Left ventricle myocardium superior (tissue), 1 donor: ENCODE measurements around the gene CRADD. TPM values are rescaled to one million over a fixed set of nuclear protein-coding genes. Genes with fewer than 3 reads are reported as not detected.
A peak's percentile ranks its signal among the peaks of the same experiment; 100 is the strongest.
"Not testable (repeated sequence)": the region's sequence is repeated elsewhere in the genome, so short reads cannot be mapped to it uniquely, and the experiment has no call there.

Source experiments
- ATAC-seq: fragments of 200-7000 bp; cut with Tn5 transposase; one replicate; pipeline ENCODE4 v1.9.1; 2020; ENCODE audit warnings: mild to moderate bottlenecking, moderate library complexity
- DNase-seq: peaks from one replicate; pipeline ENCODE4 v3.0.0-alpha.2; 2020
- intact Hi-C: fragments of 100-400 bp; cut with micrococcal nuclease; formaldehyde crosslinking; loops from one replicate; pipeline ENCODE4 v1.11.0; 2022
- long read RNA-seq: library from polyadenylated mRNA; unstranded; transcript quantifications from one replicate; pipeline ENCODE4 v2.0.0, GENCODE V29; 2021
- total RNA-seq: library from RNA; stranded (reverse); fragmentation: NEBNext Ultra II Directional; extraction: Animal tissue kit (Norgen Biotek cat#: 25700); gene quantifications from one replicate; pipeline ENCODE4 v1.2.1, GENCODE V29; 2021
- donor health status: DM: no; HTN: yes; CAD: no; lungs with severe emphysema.

CRADD gene
- total RNA-seq: 30.4 TPM
- long read RNA-seq, transcript CRADD-201 (3 exons, 1,169 nt): major isoform, 22 of 27 reads
- long read RNA-seq, partial matches to known transcripts: 1 of 27 reads
- long read RNA-seq, other reads (novel, unspliced or antisense): 4 of 27 reads

GRCh38 chr12:93677195-93678064 lies at the start of gene CRADD:
TSS of gene CRADD (plus strand) at chr12:93677375.
- intact Hi-C loops: loop anchor here (5.0 kb wide), 1 partner anchor 85 kb away; no protein-coding TSS in a partner anchor
- peak; percentile 89 for ATAC-seq
- peak; percentile 78 for DNase-seq

GRCh38 chr12:93632383-93632782 lies 44.8 kb upstream of the CRADD start:
- no peak for DNase-seq

GRCh38 chr12:93634416-93634815 lies 42.8 kb upstream of the CRADD start:
- DNase-seq: no peak
- intact Hi-C loops: no loop called here

More at GRCh38 chr12:93632383-93632782, 44.8 kb upstream of the CRADD start:
- intact Hi-C loops: no loop called here
- no peak for ATAC-seq

GRCh38 chr12:93636708-93637107 lies 40.5 kb upstream of the CRADD start:
- intact Hi-C loops: no loop called here
- DNase-seq (no peak), ATAC-seq (no peak)

More at GRCh38 chr12:93634416-93634815, 42.8 kb upstream of the CRADD start:
- ATAC-seq: no peak

- intact Hi-C loops: no loop called here
- ATAC-seq (no peak), DNase-seq (no peak)
Measured at GRCh38 chr12:93638095-93638494, 39.1 kb upstream of the CRADD start.

- no peak for DNase-seq
- no peak for ATAC-seq
- intact Hi-C loops: no loop called here
Measured at GRCh38 chr12:93638954-93639353, 38.2 kb upstream of the CRADD start.

- no peak for DNase-seq
- intact Hi-C loops: no loop called here
- no peak for ATAC-seq
Measured at GRCh38 chr12:93639406-93639805, 37.8 kb upstream of the CRADD start.

GRCh38 chr12:93641380-93641779 lies 35.8 kb upstream of the CRADD start:
- ATAC-seq, intact Hi-C loops, DNase-seq: not testable (repeated sequence)

GRCh38 chr12:93642751-93643150 lies 34.4 kb upstream of the CRADD start:
- no peak for DNase-seq
- no peak for ATAC-seq
- intact Hi-C loops: no loop called here

GRCh38 chr12:93645702-93646101 lies 31.5 kb upstream of the CRADD start:
- ATAC-seq (no peak), DNase-seq (no peak)
- intact Hi-C loops: no loop called here

- intact Hi-C loops: no loop called here
- DNase-seq (no peak), ATAC-seq (no peak)
Measured at GRCh38 chr12:93650626-93651025, 26.5 kb upstream of the CRADD start.

GRCh38 chr12:93653079-93653478 lies 24.1 kb upstream of the CRADD start:
- intact Hi-C loops: no loop called here

GRCh38 chr12:93653712-93654111 lies 23.5 kb upstream of the CRADD start:
- intact Hi-C loops: no loop called here
- DNase-seq: no peak

More at GRCh38 chr12:93653079-93653478, 24.1 kb upstream of the CRADD start:
- ATAC-seq (no peak), DNase-seq (no peak)

GRCh38 chr12:93654421-93654820 lies 22.8 kb upstream of the CRADD start:
- DNase-seq (no peak), ATAC-seq (no peak)
- intact Hi-C loops: no loop called here

More at GRCh38 chr12:93653712-93654111, 23.5 kb upstream of the CRADD start:
- no peak for ATAC-seq

GRCh38 chr12:93657071-93657470 lies 20.1 kb upstream of the CRADD start:
- DNase-seq: no peak
- intact Hi-C loops: no loop called here
- no peak for ATAC-seq

- no peak for DNase-seq
- ATAC-seq: no peak
- intact Hi-C loops: no loop called here
Measured at GRCh38 chr12:93661021-93661420, 16.2 kb upstream of the CRADD start.

GRCh38 chr12:93663006-93663728 lies 14.0 kb upstream of the CRADD start:
- DNase-seq (peak; percentile 34), ATAC-seq (peak; percentile 15)
- intact Hi-C loops: no loop called here

- intact Hi-C loops: no loop called here
- DNase-seq (no peak), ATAC-seq (no peak)
Measured at GRCh38 chr12:93663729-93664084, 13.5 kb upstream of the CRADD start.

- intact Hi-C loops: no loop called here
Measured at GRCh38 chr12:93664573-93665138, 12.5 kb upstream of the CRADD start.

GRCh38 chr12:93667672-93668071 lies 9.5 kb upstream of the CRADD start:
- intact Hi-C loops: no loop called here
- ATAC-seq (no peak), DNase-seq (no peak)

More at GRCh38 chr12:93664573-93665138, 12.5 kb upstream of the CRADD start:
- DNase-seq (no peak), ATAC-seq (no peak)
